Thymus (tissue), 11 donors: ENCODE data around the gene PPP1R12A. TPM values are rescaled to one million over a fixed set of nuclear protein-coding genes. Genes with fewer than 3 reads are reported as not detected.
"Not testable (repeated sequence)": the region's sequence is repeated elsewhere in the genome, so short reads cannot be mapped to it uniquely, and the experiment has no call there.

Experiments used
- DNase-seq, 9 donors: peaks; one replicate each; pipeline ENCODE4 v3.0.0-alpha.2; 2013; ENCODE audit warnings: low spot score in 9 of 9, low read depth in 6 of 9, missing footprints in 1 of 9
- H3K27ac ChIP-seq, 2 donors: one replicate each; pipeline ENCODE4 v1.5.1; 2013; ENCODE audit warnings: control low read depth in 1 of 2, low read depth in 1 of 2, low read length in 1 of 2, mild to moderate bottlenecking in 1 of 2, moderate library complexity in 1 of 2
- H3K27me3 ChIP-seq, 2 donors: one replicate each; pipeline ENCODE4 v1.5.1; 2013; ENCODE audit warnings: low read length in 1 of 2; ENCODE audit not compliant: control insufficient read depth in 2 of 2, insufficient read depth in 1 of 2
- H3K36me3 ChIP-seq, 2 donors: one replicate each; pipeline ENCODE4 v1.5.1; 2013; ENCODE audit warnings: low read length in 1 of 2, mild to moderate bottlenecking in 1 of 2, moderate library complexity in 1 of 2; ENCODE audit not compliant: control insufficient read depth in 2 of 2, insufficient read depth in 2 of 2
- H3K4me1 ChIP-seq, 2 donors: one replicate each; pipeline ENCODE4 v1.5.1; 2013; ENCODE audit warnings: low read length in 2 of 2; ENCODE audit not compliant: control insufficient read depth in 2 of 2, insufficient read depth in 2 of 2
- H3K4me3 ChIP-seq, 2 donors: one replicate each; pipeline ENCODE4 v1.5.1; 2013; ENCODE audit warnings: low read length in 2 of 2, control low read depth in 1 of 2, mild to moderate bottlenecking in 1 of 2
- H3K9me3 ChIP-seq, 2 donors: one replicate each; pipeline ENCODE4 v1.5.1; 2013; ENCODE audit warnings: low read length in 1 of 2, mild to moderate bottlenecking in 1 of 2; ENCODE audit not compliant: control insufficient read depth in 2 of 2, insufficient read depth in 1 of 2
- WGBS: extraction: QIAGEN DNeasy Blood & Tissue Kit; methylation state at CpG from one replicate; pipeline ENCODE4 v1.1.7; 2013; 5-methylcytosine and 5-hydroxymethylcytosine counted together
- polyA plus RNA-seq: library from polyadenylated mRNA; stranded (reverse); fragments of 200-250 nt; gene quantifications from one replicate; pipeline ENCODE4 v1.2.3, GENCODE V29; 2013
- total RNA-seq: library from RNA; stranded (reverse); fragments of 120-200 nt; gene quantifications from one replicate; pipeline ENCODE4 v1.2.4, GENCODE V29; 2013
- donor health status: healthy.

PPP1R12A gene
- total and polyA plus RNA-seq, 2 donors, result 32.1 to 86.6 TPM

GRCh38 chr12:79830440-79830839 lies 104.5 kb downstream of the PPP1R12A start:
- Histone ChIP-seq H3K4me1 (no peaks in the 10 kb centered on the region), H3K9me3 (no peaks in the 10 kb centered on the region), H3K4me3 (no peak overlapping the region), H3K36me3 (peaks cover 3 to 31% of the 10 kb centered on the region in 2 donors), H3K27ac (peak overlapping the region in 1 of 2 donors; percentile 21), H3K27me3 (no peaks in the 10 kb centered on the region)
- WGBS, result 59% methylated on average over 2 of the region's 2 CpGs
- DNase-seq, result peak in 6 of 9 donors; percentile 10 to 53 (median 20)

- Histone ChIP-seq H3K4me3 (no peak overlapping the region), H3K27me3 (no peaks in the 10 kb centered on the region), H3K27ac (no peak overlapping the region), H3K36me3 (peaks cover 0 to 31% of the 10 kb centered on the region in 2 donors), H3K4me1 (no peaks in the 10 kb centered on the region), H3K9me3 (no peaks in the 10 kb centered on the region)
- DNase-seq, result no peak
- WGBS, result 98% methylated on average over 2 of the region's 2 CpGs
These were observed 106.0 kb downstream of the PPP1R12A start for GRCh38 chr12:79828924-79829323.

- Histone ChIP-seq H3K4me1 (no peaks in the 10 kb centered on the region), H3K27ac (no peak overlapping the region), H3K9me3 (no peaks in the 10 kb centered on the region), H3K36me3 (peaks cover 0 to 31% of the 10 kb centered on the region in 2 donors), H3K27me3 (no peaks in the 10 kb centered on the region), H3K4me3 (no peak overlapping the region)
- WGBS, result 96% methylated on average over 3 of the region's 3 CpGs
- no peak for DNase-seq
These were observed 107.4 kb downstream of the PPP1R12A start for GRCh38 chr12:79827484-79827883.

GRCh38 chr12:79826267-79827128 lies 108.4 kb downstream of the PPP1R12A start:
- WGBS, result 97% methylated on average over 6 of the region's 6 CpGs
- H3K27ac ChIP-seq, result no peak overlapping the region
- no peaks in the 10 kb centered on the region for H3K9me3 ChIP-seq
- DNase-seq, result no peak
- no peak overlapping the region for H3K4me3 ChIP-seq
- H3K36me3 ChIP-seq, result peaks cover 0 to 25% of the 10 kb centered on the region in 2 donors
- no peaks in the 10 kb centered on the region for H3K27me3 ChIP-seq
- H3K4me1 ChIP-seq, result no peaks in the 10 kb centered on the region

- H3K27ac ChIP-seq, result no peak overlapping the region
- H3K27me3 ChIP-seq, result no peaks in the 10 kb centered on the region
- no peaks in the 10 kb centered on the region for H3K9me3 ChIP-seq
- H3K4me3 ChIP-seq, result no peak overlapping the region
- no peak for DNase-seq
- H3K36me3 ChIP-seq, result peaks cover 6 to 29% of the 10 kb centered on the region in 2 donors
- H3K4me1 ChIP-seq, result no peaks in the 10 kb centered on the region
These were observed 112.4 kb downstream of the PPP1R12A start for GRCh38 chr12:79822475-79822874.

- 90% methylated on average over 3 of the region's 3 CpGs for WGBS
- H3K27ac ChIP-seq, result no peak overlapping the region
- no peak overlapping the region for H3K4me3 ChIP-seq
- H3K27me3 ChIP-seq, result no peaks in the 10 kb centered on the region
- H3K4me1 ChIP-seq, result no peaks in the 10 kb centered on the region
- H3K9me3 ChIP-seq, result no peaks in the 10 kb centered on the region
- peaks cover 6 to 33% of the 10 kb centered on the region in 2 donors for H3K36me3 ChIP-seq
- DNase-seq, result no peak
These were observed 116.0 kb downstream of the PPP1R12A start for GRCh38 chr12:79818856-79819255.

- H3K9me3 ChIP-seq, H3K27me3 ChIP-seq, H3K27ac ChIP-seq, DNase-seq, H3K4me1 ChIP-seq, H3K4me3 ChIP-seq: not testable (repeated sequence)
- H3K36me3 ChIP-seq, result peaks cover 12 to 42% of the 10 kb centered on the region in 2 donors
- 91% methylated on average over 10 of the region's 10 CpGs for WGBS
These were observed 150.4 kb downstream of the PPP1R12A start for GRCh38 chr12:79784366-79785065.

GRCh38 chr12:79782172-79782900 lies 152.6 kb downstream of the PPP1R12A start:
- peaks cover 12 to 27% of the 10 kb centered on the region in 2 donors for H3K36me3 ChIP-seq
- no peaks in the 10 kb centered on the region for H3K9me3 ChIP-seq
- no peaks in the 10 kb centered on the region for H3K4me1 ChIP-seq
- no peak overlapping the region for H3K4me3 ChIP-seq
- H3K27ac ChIP-seq, result no peak overlapping the region
- H3K27me3 ChIP-seq, result no peaks in the 10 kb centered on the region
- no peak for DNase-seq
